ENCODE data around the gene CXCL16. TPM values are rescaled to one million over a fixed set of nuclear protein-coding genes. Genes with fewer than 3 reads are reported as not detected.
"Not testable (repeated sequence)": the region's sequence is repeated elsewhere in the genome, so short reads cannot be mapped to it uniquely, and the experiment has no call there.

CXCL16 gene
- total RNA-seq, 1 donor, result 11.2 TPM

- no peak overlapping the region for H3K27ac ChIP-seq (ENCODE audit: low read depth, low read length)
- H4K20me1 ChIP-seq (ENCODE audit: insufficient read depth, low read length), result peaks cover 23% of the 10 kb centered on the region
- no peaks in the 10 kb centered on the region for H3K9me3 ChIP-seq (ENCODE audit: low read depth, low read length)
- no peaks in the 10 kb centered on the region for H3K27me3 ChIP-seq (ENCODE audit: insufficient read depth, low read length)
- no peak overlapping the region for H2AFZ ChIP-seq (ENCODE audit: low read length)
- H3K4me2 ChIP-seq (ENCODE audit: insufficient read depth, low read length), result no peak overlapping the region
- no peaks in the 10 kb centered on the region for H3K4me1 ChIP-seq (ENCODE audit: insufficient read depth, low read length)
- no peak overlapping the region for H3K4me3 ChIP-seq (ENCODE audit: insufficient read depth, low read length)
- peaks cover 64% of the 10 kb centered on the region for H3K79me2 ChIP-seq (ENCODE audit: insufficient read depth, low read length)
- DNase-seq (ENCODE audit: insufficient read length, low spot score, missing footprints), result no peak
- peaks cover 9% of the 10 kb centered on the region for H3K36me3 ChIP-seq (ENCODE audit: insufficient read depth, low read length)
- no peak for TF ChIP-seq CTCF (IDR thresholded peaks at IDR 0.05; ENCODE audit: extremely low read depth, low read depth, low read length)
These were observed 46.3 kb downstream of the CXCL16 start for GRCh38 chr17:4693416-4693815.

- no peaks in the 10 kb centered on the region for H3K27me3 ChIP-seq (ENCODE audit: insufficient read depth, low read length)
- DNase-seq (ENCODE audit: insufficient read length, low spot score, missing footprints), result no peak
- TF ChIP-seq CTCF (IDR thresholded peaks at IDR 0.05; ENCODE audit: extremely low read depth, low read depth, low read length), result no peak
- H3K9me3 ChIP-seq (ENCODE audit: low read depth, low read length), result no peaks in the 10 kb centered on the region
- no peak overlapping the region for H2AFZ ChIP-seq (ENCODE audit: low read length)
- no peak overlapping the region for H3K4me2 ChIP-seq (ENCODE audit: insufficient read depth, low read length)
- H3K36me3 ChIP-seq (ENCODE audit: insufficient read depth, low read length), result peaks cover 13% of the 10 kb centered on the region
- H3K4me3 ChIP-seq (ENCODE audit: insufficient read depth, low read length), result no peak overlapping the region
- no peak overlapping the region for H3K27ac ChIP-seq (ENCODE audit: low read depth, low read length)
- H4K20me1 ChIP-seq (ENCODE audit: insufficient read depth, low read length), result peaks cover 20% of the 10 kb centered on the region
- no peaks in the 10 kb centered on the region for H3K4me1 ChIP-seq (ENCODE audit: insufficient read depth, low read length)
- peaks cover 57% of the 10 kb centered on the region for H3K79me2 ChIP-seq (ENCODE audit: insufficient read depth, low read length)
These were observed 48.0 kb downstream of the CXCL16 start for GRCh38 chr17:4691686-4692085.

GRCh38 chr17:4690745-4691144 is 49.0 kb downstream of the CXCL16 start:
- peaks cover 20% of the 10 kb centered on the region for H4K20me1 ChIP-seq (ENCODE audit: insufficient read depth, low read length)
- no peak for DNase-seq (ENCODE audit: insufficient read length, low spot score, missing footprints)
- H3K27me3 ChIP-seq (ENCODE audit: insufficient read depth, low read length), result no peaks in the 10 kb centered on the region
- H2AFZ ChIP-seq (ENCODE audit: low read length), result no peak overlapping the region
- no peak overlapping the region for H3K27ac ChIP-seq (ENCODE audit: low read depth, low read length)
- no peaks in the 10 kb centered on the region for H3K9me3 ChIP-seq (ENCODE audit: low read depth, low read length)
- no peaks in the 10 kb centered on the region for H3K4me1 ChIP-seq (ENCODE audit: insufficient read depth, low read length)
- H3K79me2 ChIP-seq (ENCODE audit: insufficient read depth, low read length), result peaks cover 53% of the 10 kb centered on the region
- no peak overlapping the region for H3K4me3 ChIP-seq (ENCODE audit: insufficient read depth, low read length)
- TF ChIP-seq CTCF (IDR thresholded peaks at IDR 0.05; ENCODE audit: extremely low read depth, low read depth, low read length), result no peak
- H3K4me2 ChIP-seq (ENCODE audit: insufficient read depth, low read length), result no peak overlapping the region
- H3K36me3 ChIP-seq (ENCODE audit: insufficient read depth, low read length), result peaks cover 14% of the 10 kb centered on the region

- H3K36me3 ChIP-seq (ENCODE audit: insufficient read depth, low read length), result peaks cover 19% of the 10 kb centered on the region
- not testable (repeated sequence) for DNase-seq (ENCODE audit: insufficient read length, low spot score, missing footprints)
These were observed 49.9 kb downstream of the CXCL16 start for GRCh38 chr17:4689872-4690271.

GRCh38 chr17:4683739-4684138 is 56.0 kb downstream of the CXCL16 start:
- Histone ChIP-seq H3K79me2 (ENCODE audit: insufficient read depth, low read length) (peaks cover 17% of the 10 kb centered on the region), H3K4me1 (ENCODE audit: insufficient read depth, low read length) (peaks cover 14% of the 10 kb centered on the region), H3K36me3 (ENCODE audit: insufficient read depth, low read length) (peaks cover 23% of the 10 kb centered on the region)
- DNase-seq (ENCODE audit: insufficient read length, low spot score, missing footprints); H3K4me3 ChIP-seq (ENCODE audit: insufficient read depth, low read length); H3K9me3 ChIP-seq (ENCODE audit: low read depth, low read length); H4K20me1 ChIP-seq (ENCODE audit: insufficient read depth, low read length); H3K27ac ChIP-seq (ENCODE audit: low read depth, low read length); H3K4me2 ChIP-seq (ENCODE audit: insufficient read depth, low read length); H2AFZ ChIP-seq (ENCODE audit: low read length); H3K27me3 ChIP-seq (ENCODE audit: insufficient read depth, low read length): not testable (repeated sequence)

More at GRCh38 chr17:4689872-4690271, 49.9 kb downstream of the CXCL16 start:
- not testable (repeated sequence) for H3K4me2 ChIP-seq (ENCODE audit: insufficient read depth, low read length); H3K9me3 ChIP-seq (ENCODE audit: low read depth, low read length); H2AFZ ChIP-seq (ENCODE audit: low read length); H3K4me1 ChIP-seq (ENCODE audit: insufficient read depth, low read length); H3K27me3 ChIP-seq (ENCODE audit: insufficient read depth, low read length); H3K4me3 ChIP-seq (ENCODE audit: insufficient read depth, low read length); H3K27ac ChIP-seq (ENCODE audit: low read depth, low read length)
- Histone ChIP-seq H4K20me1 (ENCODE audit: insufficient read depth, low read length) (peaks cover 20% of the 10 kb centered on the region), H3K79me2 (ENCODE audit: insufficient read depth, low read length) (peaks cover 56% of the 10 kb centered on the region)

Other genes with a start within 250 kb of the CXCL16 start
- under 0.01 TPM in 2 replicates for gene SPNS2, start 241.0 kb downstream of the CXCL16 start, total RNA-seq
- 47.1 and 49.2 TPM in 2 replicates for gene MYBBP1A, start 184.5 kb downstream of the CXCL16 start, total RNA-seq
- not detected in 2 replicates for gene GGT6, start 179.4 kb downstream of the CXCL16 start, total RNA-seq
- gene SMTNL2, start 155.4 kb downstream of the CXCL16 start, total RNA-seq, result not detected in 2 replicates
- not detected in 2 replicates for gene ALOX15, start 98.2 kb downstream of the CXCL16 start, total RNA-seq
- gene PELP1, start 35.8 kb downstream of the CXCL16 start, total RNA-seq, result 18.6 and 19.9 TPM in 2 replicates
- gene ARRB2, start 29.3 kb downstream of the CXCL16 start, total RNA-seq, result 6.2 and 8.7 TPM in 2 replicates
- 11.2 and 13.0 TPM in 2 replicates for gene MED11, start 8.5 kb downstream of the CXCL16 start, total RNA-seq
- 0.59 and 1.4 TPM in 2 replicates for gene ZMYND15, start 95 bp downstream of the CXCL16 start, total RNA-seq
- not detected in 2 replicates for gene TM4SF5, start 32.0 kb upstream of the CXCL16 start, total RNA-seq
- gene VMO1, start 46.4 kb upstream of the CXCL16 start, total RNA-seq, result 0.29 TPM in 1 of 2 replicates, not detected in the other
- gene GLTPD2, start 49.0 kb upstream of the CXCL16 start, total RNA-seq, result not detected in 2 replicates
- gene PSMB6, start 56.2 kb upstream of the CXCL16 start, total RNA-seq, result 109 and 113 TPM in 2 replicates
- gene PLD2, start 67.2 kb upstream of the CXCL16 start, total RNA-seq, result 18.9 and 19.9 TPM in 2 replicates
- gene MINK1, start 93.4 kb upstream of the CXCL16 start, total RNA-seq, result 34.4 and 35.9 TPM in 2 replicates
- 4.0 and 5.3 TPM in 2 replicates for gene C17orf107, start 159.6 kb upstream of the CXCL16 start, total RNA-seq
- 1.4 and 1.8 TPM in 2 replicates for gene CHRNE, start 163.2 kb upstream of the CXCL16 start, total RNA-seq
- gene GP1BA, start 192.3 kb upstream of the CXCL16 start, total RNA-seq, result not detected in 2 replicates
- 43.6 and 47.4 TPM in 2 replicates for gene SLC25A11, start 200.1 kb upstream of the CXCL16 start, total RNA-seq
- gene RNF167, start 200.3 kb upstream of the CXCL16 start, total RNA-seq, result 25.3 and 26.5 TPM in 2 replicates
- gene PFN1, start 208.6 kb upstream of the CXCL16 start, total RNA-seq, result 347 and 425 TPM in 2 replicates
- gene ENO3, start 211.2 kb upstream of the CXCL16 start, total RNA-seq, result 2.9 TPM in 2 replicates
- 34.0 and 39.8 TPM in 2 replicates for gene SPAG7, start 227.9 kb upstream of the CXCL16 start, total RNA-seq
- gene CAMTA2, start 247.7 kb upstream of the CXCL16 start, total RNA-seq, result 14.7 and 19.2 TPM in 2 replicates

Data from osteoblast (primary cell).